Measurements from ENCODE around the gene VLDLR.

The VLDLR gene

DNA sequence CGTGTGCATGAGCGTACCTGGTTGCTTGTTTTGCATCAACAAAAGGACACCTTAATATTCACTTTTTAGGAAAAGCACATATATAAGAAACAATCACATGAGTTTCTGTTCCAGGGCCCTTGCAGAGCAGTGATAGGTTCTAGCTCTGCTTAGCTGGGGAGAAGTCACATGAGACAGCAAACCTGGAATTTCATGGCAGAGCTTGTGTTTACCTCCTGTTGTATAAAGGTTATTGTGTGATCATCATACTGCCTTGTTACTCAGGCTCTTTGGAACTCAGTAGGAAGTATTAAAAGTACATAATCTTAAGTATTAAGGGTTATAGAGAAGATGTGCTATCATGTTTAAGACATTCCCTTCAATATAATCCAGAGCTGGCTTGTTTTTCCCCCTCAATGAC lies 18.0 kb upstream of the VLDLR start:
- no peaks in the 10 kb centered on the region for H3K27me3 ChIP-seq (ENCODE audit: control insufficient read depth in 3 of 3, insufficient read depth in 3 of 3, low read depth in 1 of 3, low read length in 3 of 3)
- WGBS, 2 donors (ENCODE audit: extremely low coverage in 2 of 2, insufficient read length in 2 of 2, insufficient replicate concordance in 1 of 2) = no CpG with 5 or more reads among the region's 2 CpGs

GRCh38 chr9:2605246-2605645 lies 16.3 kb upstream of the VLDLR start:
- H2AK5ac ChIP-seq (ENCODE audit: low read depth, low read length) = no peak overlapping the region
- H3K36me3 ChIP-seq (replicated peaks in 1 of 2; ENCODE audit: control insufficient read depth in 2 of 2, insufficient read depth in 2 of 2, low read length in 2 of 2) = no peaks in the 10 kb centered on the region
- no peak overlapping the region for H4K91ac ChIP-seq (ENCODE audit: low read depth, low read length, poor library complexity)
- no peak overlapping the region for H2BK120ac ChIP-seq (ENCODE audit: low read depth, low read length)
- WGBS, 2 donors (ENCODE audit: extremely low coverage in 2 of 2, insufficient read length in 2 of 2, insufficient replicate concordance in 1 of 2) = no CpG with 5 or more reads among the region's 3 CpGs
- H2AFZ ChIP-seq (ENCODE audit: low read length) = no peak overlapping the region
- no peaks in the 10 kb centered on the region for H3K79me1 ChIP-seq (ENCODE audit: low read depth, low read length)
- no peak overlapping the region for H3K4me2 ChIP-seq (ENCODE audit: insufficient read depth, low read length, poor library complexity, severe bottlenecking)
- H2BK15ac ChIP-seq (ENCODE audit: low read length) = no peak overlapping the region
- no peak overlapping the region for H4K8ac ChIP-seq (ENCODE audit: low read depth, low read length)
- no peak overlapping the region for H3K18ac ChIP-seq (ENCODE audit: low read length)
- no peaks in the 10 kb centered on the region for H3K4me1 ChIP-seq (ENCODE audit: control insufficient read depth in 2 of 2, insufficient read depth in 1 of 2, low read depth in 1 of 2, low read length in 2 of 2)
- H3K9ac ChIP-seq (ENCODE audit: low read depth, low read length, poor library complexity) = no peak overlapping the region
- no peak overlapping the region for H2BK12ac ChIP-seq (ENCODE audit: low read length)
- no peak overlapping the region for H3K4me3 ChIP-seq (ENCODE audit: low read length in 2 of 2)
- H3K27me3 ChIP-seq (ENCODE audit: control insufficient read depth in 3 of 3, insufficient read depth in 3 of 3, low read depth in 1 of 3, low read length in 3 of 3) = no peaks in the 10 kb centered on the region
- no peaks in the 10 kb centered on the region for H3K9me3 ChIP-seq (replicated peaks in 1 of 2; ENCODE audit: control insufficient read depth in 2 of 2, insufficient read depth in 1 of 2, low read depth in 1 of 2, low read length in 2 of 2)
- no peak overlapping the region for H3K23ac ChIP-seq (ENCODE audit: low read depth, low read length, poor library complexity)
- H3K27ac ChIP-seq (replicated peaks; ENCODE audit: low read length) = no peak overlapping the region
- H3K4ac ChIP-seq (ENCODE audit: low read length) = no peak overlapping the region
- DNase-seq (ENCODE audit: low spot score) = no peak
- H2BK5ac ChIP-seq (ENCODE audit: low read length) = no peak overlapping the region
- no peak overlapping the region for H3K14ac ChIP-seq (ENCODE audit: low read length)

More for the DNA sequence above, 18.0 kb upstream of the VLDLR start:
- Histone ChIP-seq H2BK12ac (ENCODE audit: low read length) (no peak overlapping the region), H3K14ac (ENCODE audit: low read length) (no peak overlapping the region), H3K18ac (ENCODE audit: low read length) (no peak overlapping the region), H2AK5ac (ENCODE audit: low read depth, low read length) (no peak overlapping the region), H4K91ac (ENCODE audit: low read depth, low read length, poor library complexity) (no peak overlapping the region), H2BK15ac (ENCODE audit: low read length) (no peak overlapping the region), H3K36me3 (replicated peaks in 1 of 2; ENCODE audit: control insufficient read depth in 2 of 2, insufficient read depth in 2 of 2, low read length in 2 of 2) (no peaks in the 10 kb centered on the region), H3K79me1 (ENCODE audit: low read depth, low read length) (no peaks in the 10 kb centered on the region), H3K23ac (ENCODE audit: low read depth, low read length, poor library complexity) (no peak overlapping the region), H3K4me2 (ENCODE audit: insufficient read depth, low read length, poor library complexity, severe bottlenecking) (no peak overlapping the region), H3K27ac (replicated peaks; ENCODE audit: low read length) (no peak overlapping the region), H2AFZ (ENCODE audit: low read length) (no peak overlapping the region), H3K4me1 (ENCODE audit: control insufficient read depth in 2 of 2, insufficient read depth in 1 of 2, low read depth in 1 of 2, low read length in 2 of 2) (no peaks in the 10 kb centered on the region), H2BK120ac (ENCODE audit: low read depth, low read length) (no peak overlapping the region), H4K8ac (ENCODE audit: low read depth, low read length) (no peak overlapping the region), H3K4me3 (ENCODE audit: low read length in 2 of 2) (no peak overlapping the region), H3K4ac (ENCODE audit: low read length) (no peak overlapping the region), H3K9me3 (replicated peaks in 1 of 2; ENCODE audit: control insufficient read depth in 2 of 2, insufficient read depth in 1 of 2, low read depth in 1 of 2, low read length in 2 of 2) (no peaks in the 10 kb centered on the region), H2BK5ac (ENCODE audit: low read length) (no peak overlapping the region), H3K9ac (ENCODE audit: low read depth, low read length, poor library complexity) (no peak overlapping the region)
- no peak for DNase-seq (ENCODE audit: low spot score)

DNA sequence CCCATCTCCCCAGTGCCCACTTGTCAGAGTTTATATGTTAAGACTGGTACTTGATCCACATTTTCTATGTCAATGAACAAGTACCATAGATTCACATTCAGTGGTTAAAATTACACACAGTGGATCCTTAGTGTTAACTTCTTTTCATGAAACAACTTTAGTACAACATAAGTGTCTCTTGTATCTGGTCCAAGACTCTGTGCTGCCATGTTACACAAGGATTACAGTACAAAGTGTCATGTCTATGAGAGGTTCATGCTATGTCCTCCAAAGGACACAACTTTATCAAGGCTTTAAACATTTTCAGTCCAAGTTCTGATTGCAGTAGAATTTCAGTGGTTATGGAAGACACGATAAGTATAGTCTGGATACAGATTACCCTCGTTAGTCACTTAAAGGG lies 13.3 kb upstream of the VLDLR start:
- Histone ChIP-seq H3K18ac (ENCODE audit: low read length) (no peak overlapping the region), H2BK12ac (ENCODE audit: low read length) (no peak overlapping the region), H4K8ac (ENCODE audit: low read depth, low read length) (no peak overlapping the region), H3K79me1 (ENCODE audit: low read depth, low read length) (no peaks in the 10 kb centered on the region), H3K4me2 (ENCODE audit: insufficient read depth, low read length, poor library complexity, severe bottlenecking) (no peak overlapping the region), H3K9me3 (replicated peaks in 1 of 2; ENCODE audit: control insufficient read depth in 2 of 2, insufficient read depth in 1 of 2, low read depth in 1 of 2, low read length in 2 of 2) (no peaks in the 10 kb centered on the region), H2AK5ac (ENCODE audit: low read depth, low read length) (no peak overlapping the region), H3K4me3 (ENCODE audit: low read length in 2 of 2) (no peak overlapping the region), H2AFZ (ENCODE audit: low read length) (no peak overlapping the region), H3K36me3 (replicated peaks in 1 of 2; ENCODE audit: control insufficient read depth in 2 of 2, insufficient read depth in 2 of 2, low read length in 2 of 2) (no peaks in the 10 kb centered on the region), H3K23ac (ENCODE audit: low read depth, low read length, poor library complexity) (no peak overlapping the region), H3K14ac (ENCODE audit: low read length) (no peak overlapping the region), H3K4me1 (ENCODE audit: control insufficient read depth in 2 of 2, insufficient read depth in 1 of 2, low read depth in 1 of 2, low read length in 2 of 2) (peaks cover 0 to 2% of the 10 kb centered on the region in 2 donors), H2BK120ac (ENCODE audit: low read depth, low read length) (no peak overlapping the region), H2BK15ac (ENCODE audit: low read length) (no peak overlapping the region), H3K27me3 (ENCODE audit: control insufficient read depth in 3 of 3, insufficient read depth in 3 of 3, low read depth in 1 of 3, low read length in 3 of 3) (no peaks in the 10 kb centered on the region), H3K4ac (ENCODE audit: low read length) (no peak overlapping the region), H2BK5ac (ENCODE audit: low read length) (no peak overlapping the region), H3K27ac (replicated peaks; ENCODE audit: low read length) (no peak overlapping the region), H4K91ac (ENCODE audit: low read depth, low read length, poor library complexity) (no peak overlapping the region), H3K9ac (ENCODE audit: low read depth, low read length, poor library complexity) (no peak overlapping the region)
- WGBS, 2 donors (ENCODE audit: extremely low coverage in 2 of 2, insufficient read length in 2 of 2, insufficient replicate concordance in 1 of 2) = no CpG with 5 or more reads among the region's 2 CpGs
- DNase-seq (ENCODE audit: low spot score) = no peak

- Histone ChIP-seq H3K23ac (ENCODE audit: low read depth, low read length, poor library complexity) (no peak overlapping the region), H3K9ac (ENCODE audit: low read depth, low read length, poor library complexity) (no peak overlapping the region), H2BK5ac (ENCODE audit: low read length) (no peak overlapping the region), H2BK120ac (ENCODE audit: low read depth, low read length) (no peak overlapping the region), H2AK5ac (ENCODE audit: low read depth, low read length) (no peak overlapping the region), H2BK15ac (ENCODE audit: low read length) (no peak overlapping the region), H3K14ac (ENCODE audit: low read length) (no peak overlapping the region), H4K8ac (ENCODE audit: low read depth, low read length) (no peak overlapping the region), H3K4me2 (ENCODE audit: insufficient read depth, low read length, poor library complexity, severe bottlenecking) (no peak overlapping the region), H3K4me1 (ENCODE audit: control insufficient read depth in 2 of 2, insufficient read depth in 1 of 2, low read depth in 1 of 2, low read length in 2 of 2) (peaks cover 0 to 2% of the 10 kb centered on the region in 2 donors), H3K27me3 (ENCODE audit: control insufficient read depth in 3 of 3, insufficient read depth in 3 of 3, low read depth in 1 of 3, low read length in 3 of 3) (no peaks in the 10 kb centered on the region), H3K9me3 (replicated peaks in 1 of 2; ENCODE audit: control insufficient read depth in 2 of 2, insufficient read depth in 1 of 2, low read depth in 1 of 2, low read length in 2 of 2) (no peaks in the 10 kb centered on the region), H3K4me3 (ENCODE audit: low read length in 2 of 2) (no peak overlapping the region), H3K79me1 (ENCODE audit: low read depth, low read length) (no peaks in the 10 kb centered on the region), H3K4ac (ENCODE audit: low read length) (no peak overlapping the region), H4K91ac (ENCODE audit: low read depth, low read length, poor library complexity) (no peak overlapping the region), H3K18ac (ENCODE audit: low read length) (no peak overlapping the region), H2AFZ (ENCODE audit: low read length) (no peak overlapping the region), H3K36me3 (replicated peaks in 1 of 2; ENCODE audit: control insufficient read depth in 2 of 2, insufficient read depth in 2 of 2, low read length in 2 of 2) (no peaks in the 10 kb centered on the region), H2BK12ac (ENCODE audit: low read length) (no peak overlapping the region), H3K27ac (replicated peaks; ENCODE audit: low read length) (no peak overlapping the region)
- DNase-seq (ENCODE audit: low spot score) = no peak
- no CpG with 5 or more reads among the region's 2 CpGs for whole genome bisulfite sequencing, 2 donors (ENCODE audit: extremely low coverage in 2 of 2, insufficient read length in 2 of 2, insufficient replicate concordance in 1 of 2)
Measured at GRCh38 chr9:2610985-2611384, 10.6 kb upstream of the VLDLR start.

Measured in neuronal stem cell (in vitro differentiated cells).